GM12878 (cell line): ENCODE measurements around the gene CNOT3. TPM values are rescaled to one million over a fixed set of nuclear protein-coding genes. Genes with fewer than 3 reads are reported as not detected.
"Not testable (repeated sequence)": the region's sequence is repeated elsewhere in the genome, so short reads cannot be mapped to it uniquely, and the experiment has no call there.

Experiments used
- ATAC-seq: fragments of 200-7000 bp; cut with Tn5 transposase; 3 replicates; pipeline ENCODE4 v1.9.1; 2020; ENCODE audit warnings: mild to moderate bottlenecking, moderate library complexity
- BruUV-seq: library from RNA; stranded (reverse); fragments of 400-500 nt; replicated peaks from 2 replicates; lab custom pipeline; 2021; lab: Mats Ljungman, UMichigan
- CTCF ChIA-PET: fragments of 300-600 bp; sonication (Branson Sonifier 250); formaldehyde crosslinking; extraction: SDS; loops from one replicate; lab custom pipeline; 2021; ENCODE audit warnings: inconsistent platforms; lab: Yijun Ruan, JAX
- POLR2A ChIA-PET: fragments of 350-600 bp; formaldehyde crosslinking; extraction: SDS; loops from one replicate; lab custom pipeline; 2021; ENCODE audit warnings: inconsistent platforms; lab: Charles Lee
- RAD21 ChIA-PET: fragments of 300-600 bp; sonication (Branson Sonifier 250); formaldehyde crosslinking; loops from one replicate; lab custom pipeline; 2023; ENCODE audit warnings: antibody characterized with exemption; ENCODE audit not compliant: unreplicated experiment; lab: Charles Lee
- SMC1A ChIA-PET: fragments of 300-600 bp; sonication (Branson Sonifier 250); formaldehyde crosslinking; loops from one replicate; lab custom pipeline; 2023; ENCODE audit not compliant: unreplicated experiment, uncharacterized antibody; lab: Charles Lee
- DNase-seq: peaks from one replicate; pipeline ENCODE4 v3.0.0-alpha.2; 2011; ENCODE audit warnings: low read depth, low spot score
- FAIRE-seq: peaks from 3 replicates; lab custom pipeline; 2011; peaks lifted over from hg19 to GRCh38; lab: Jason Lieb, UNC
- H2AFZ ChIP-seq: 2 replicates; pipeline ENCODE4 v1.6.0; 2011; ENCODE audit warnings: low read depth, low read length, control low read depth; ENCODE audit not compliant: control insufficient read depth
- H3K27ac ChIP-seq: 2 replicates; pipeline ENCODE4 v1.5.1; 2011; ENCODE audit warnings: control low read depth; ENCODE audit not compliant: control insufficient read depth, insufficient read depth
- H3K27me3 ChIP-seq, 2 experiments: replicated peaks in 1 of 2; 2 replicates each; pipeline versions ENCODE4 v1.6.0 to v1.6.1; 2011; ENCODE audit warnings: low read length in 1 of 2; ENCODE audit not compliant: control insufficient read depth in 2 of 2, insufficient read depth in 2 of 2
- H3K36me3 ChIP-seq, 2 experiments: 2 replicates each; pipeline ENCODE4 v1.5.1; 2011; ENCODE audit warnings: low read length in 1 of 2; ENCODE audit not compliant: control insufficient read depth in 2 of 2, insufficient read depth in 2 of 2
- H3K4me1 ChIP-seq: 2 replicates; pipeline ENCODE4 v1.6.1; 2011; ENCODE audit warnings: mild to moderate bottlenecking, low read length, moderate library complexity, mixed read lengths; ENCODE audit not compliant: control insufficient read depth, insufficient read depth
- H3K4me2 ChIP-seq: 2 replicates; pipeline ENCODE4 v1.6.0; 2011; ENCODE audit warnings: control low read depth; ENCODE audit not compliant: control insufficient read depth, insufficient read depth
- H3K4me3 ChIP-seq: fragments of 200-600 bp; sonication (generic); 2 replicates; pipeline ENCODE4 v1.5.1; 2016
- H3K79me2 ChIP-seq: 2 replicates; pipeline ENCODE4 v1.6.0; 2011; ENCODE audit warnings: low read length; ENCODE audit not compliant: control insufficient read depth, insufficient read depth
- H3K9ac ChIP-seq: 2 replicates; pipeline ENCODE4 v1.8.0; 2011; ENCODE audit warnings: low read length, control low read depth, mixed read lengths; ENCODE audit not compliant: control insufficient read depth, insufficient read depth
- H3K9me3 ChIP-seq: replicated peaks from 3 replicates; pipeline ENCODE4 v1.5.1; 2011; ENCODE audit warnings: mild to moderate bottlenecking, low read length; ENCODE audit not compliant: control insufficient read depth, insufficient read depth
- H4K20me1 ChIP-seq: 2 replicates; pipeline ENCODE4 v1.6.0; 2011; ENCODE audit not compliant: control insufficient read depth, insufficient read depth
- BHLHE40 ChIP-seq, 2 experiments: fragments of 450-650 bp in 1 of 2; IDR thresholded peaks; 2 replicates each; pipeline ENCODE4 v1.6.1; 2011 to 2017; ENCODE audit warnings: low read depth in 2 of 2, borderline replicate concordance in 1 of 2, improper control_type of control experiment in 1 of 2, low read length in 1 of 2, mild to moderate bottlenecking in 1 of 2
- CEBPB ChIP-seq, 2 experiments: fragments of 150-350 bp in 1 of 2; IDR thresholded peaks; 2 replicates each; pipeline ENCODE4 v1.6.1; 2012 to 2014; ENCODE audit warnings: low read depth in 2 of 2, low read length in 2 of 2, borderline replicate concordance in 1 of 2, inconsistent platforms in 1 of 2
- CTCF ChIP-seq, 3 experiments: IDR thresholded peaks in 2 of 3; conservative IDR thresholded peaks in 1 of 3; 2 replicates each; pipeline ENCODE4 v1.5.1; 2011; ENCODE audit warnings: low read depth in 3 of 3, low read length in 3 of 3, mild to moderate bottlenecking in 3 of 3, control low read depth in 2 of 3, moderate library complexity in 2 of 3, inconsistent platforms in 1 of 3, mixed read lengths in 1 of 3; ENCODE audit not compliant: control insufficient read depth in 2 of 3, insufficient read depth in 1 of 3; ENCODE audit errors: extremely low read depth in 1 of 3
- E2F4 ChIP-seq: IDR thresholded peaks from 2 replicates; pipeline ENCODE4 v1.6.1; 2012; ENCODE audit warnings: low read depth, low read length, improper control_type of control experiment
- IKZF1 ChIP-seq: fragments of 450-650 bp; conservative IDR thresholded peaks from 2 replicates; pipeline ENCODE4 v1.6.1; 2017; ENCODE audit warnings: antibody characterized with exemption, mild to moderate bottlenecking
- NBN ChIP-seq: fragments of 450-650 bp; IDR thresholded peaks from 2 replicates; pipeline ENCODE4 v1.6.1; 2016
- NR2F1 ChIP-seq: fragments of 450-650 bp; conservative IDR thresholded peaks from 2 replicates; pipeline ENCODE4 v1.6.1; 2017; ENCODE audit warnings: mild to moderate bottlenecking
- RAD21 ChIP-seq: IDR thresholded peaks from 2 replicates; pipeline ENCODE4 v1.6.1; 2011; ENCODE audit warnings: mild to moderate bottlenecking, low read depth, low read length, moderate library complexity; ENCODE audit not compliant: insufficient read depth
- WGBS: methylation state at CpG from one replicate; pipeline ENCODE4 v1.1.6; 2016; ENCODE audit warnings: low lambda C conversion rate; ENCODE audit not compliant: insufficient replicate concordance, insufficient coverage; ENCODE audit errors: missing lambda C conversion rate; 5-methylcytosine and 5-hydroxymethylcytosine counted together
- in situ Hi-C: fragments of 300-500 bp; cut with MboI; formaldehyde crosslinking; loops from 9 replicates; pipeline ENCODE4 v1.14.3; 2018; ENCODE audit warnings: mixed read lengths
- intact Hi-C: fragments of 100-400 bp; cut with micrococcal nuclease; formaldehyde crosslinking; loops from one replicate; pipeline ENCODE4 v1.14.2; 2022; ENCODE audit not compliant: unreplicated experiment
- polyA plus RNA-seq, 11 experiments: library from polyadenylated mRNA; depleted of rRNA in 4 of 11; unstranded in 6 of 11; stranded (reverse) in 5 of 11; fragments of >200 nt; fragmentation: Nextera tagmentation in 4 of 11; fragmentation: Illumina TruSeq in 1 of 11; extraction: Ambion mirVana in 4 of 11; extraction: Trizol in 1 of 11; gene quantifications; 1 replicate in 1 of 11; 2 replicates in 10 of 11; pipeline versions ENCODE4 v1.2.1 to v1.2.3, GENCODE V29; 2011 to 2016; ENCODE audit warnings: inconsistent platforms in 2 of 11, missing spikeins in 2 of 11, low read depth in 1 of 11
- total RNA-seq, 4 experiments: library from RNA; depleted of rRNA in 3 of 4; stranded (reverse); fragments of >200 nt in 3 of 4; fragmentation: Illumina TruSeq in 1 of 4; extraction: Trizol in 1 of 4; gene quantifications; 2 replicates each; pipeline versions ENCODE4 v1.2.1 to v1.2.3, GENCODE V29; 2013 to 2021

The CNOT3 gene
- total and polyA plus RNA-seq, 10 of the 15 experiments (the other 5 are each of a cell fraction or from before 2014, with no cell fraction given), result 0.14 to 45.1 (median 14.0) TPM

GRCh38 chr19:54095859-54096616, 41.5 kb upstream of the CNOT3 start:
- TF ChIP-seq BHLHE40 (IDR thresholded peaks at IDR 0.05; ENCODE audit: borderline replicate concordance in 1 of 2, low read depth in 2 of 2, low read length in 1 of 2), result 0 out of 4 replicates have a peak, but pooled peaks of 1 of the 2 experiments have one; percentile 5
- WGBS, result 27% methylated on average over 46 of the region's 46 CpGs
- CTCF ChIA-PET, H4K20me1 ChIP-seq, H3K9ac ChIP-seq, RAD21 ChIA-PET, H3K9me3 ChIP-seq, FAIRE-seq, H3K36me3 ChIP-seq, intact Hi-C loops, H3K27ac ChIP-seq, SMC1A ChIA-PET, in situ Hi-C loops, POLR2A ChIA-PET, H3K79me2 ChIP-seq, H3K4me3 ChIP-seq, H3K4me1 ChIP-seq, H3K27me3 ChIP-seq, BruUV-seq, DNase-seq: not testable (repeated sequence)
- Histone ChIP-seq H2AFZ (peak overlapping the region; percentile 65), H3K4me2 (peak overlapping the region; percentile 54)
- peak; percentile 74 for ATAC-seq

DNA sequence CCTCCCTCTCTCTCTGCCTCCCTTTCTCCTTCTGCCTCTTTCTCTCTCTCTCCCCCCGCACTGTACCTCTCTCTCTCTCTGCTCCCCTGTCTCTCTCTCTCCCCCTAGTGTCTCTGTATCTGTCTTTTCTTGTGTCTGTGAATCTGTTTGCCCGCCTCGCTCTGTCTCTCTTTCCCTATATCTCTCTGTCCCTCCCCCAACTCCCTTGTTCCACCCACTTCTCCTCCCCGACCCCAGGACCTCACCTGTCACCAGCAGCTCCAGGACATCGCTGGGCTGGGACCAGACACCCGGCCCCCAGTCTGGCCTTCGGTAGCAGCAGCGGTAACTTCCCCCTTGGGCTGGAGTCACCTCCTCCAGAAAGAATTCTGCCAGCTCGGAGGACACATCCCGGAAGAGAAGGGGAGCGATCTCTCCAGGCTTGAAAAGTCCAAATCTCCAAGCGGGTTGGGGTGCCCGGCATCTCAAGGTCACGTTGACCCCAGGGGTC, 40.9 kb upstream of the CNOT3 start:
- H4K20me1 ChIP-seq, result no peaks in the 10 kb centered on the region
- RAD21 ChIA-PET, result no interaction called here
- 0 out of 2 replicates have a peak overlapping the region, but pooled peaks have one; percentile 34 for H3K9ac ChIP-seq
- H3K27me3 ChIP-seq, result no peaks in the 10 kb centered on the region; a peak in 2 of 4 replicates
- intact Hi-C loops (no loop called here), in situ Hi-C loops (no loop called here)
- peak overlapping the region; percentile 65 for H2AFZ ChIP-seq
- whole genome bisulfite sequencing, result 7% methylated on average over 12 of the region's 14 CpGs
- no peaks in the 10 kb centered on the region for H3K79me2 ChIP-seq
- H3K9me3 ChIP-seq, result peaks cover 2% of the 10 kb centered on the region; the same call in 2 of the 3 replicates
- ATAC-seq (peak; percentile 38; the same call in 1 of the 3 replicates), FAIRE-seq (no peak), DNase-seq (no peak)
- peak; percentile 4 to 28 (median 22); a peak in 1 of 6 replicates for TF ChIP-seq CTCF (IDR thresholded peaks at IDR 0.05 in 2 of 3, conservative IDR thresholded peaks at IDR 0.05 in 1 of 3; ENCODE audit: control insufficient read depth in 2 of 3, extremely low read depth in 1 of 3, insufficient read depth in 1 of 3, low read depth in 3 of 3, low read length in 3 of 3)
- TF ChIP-seq RAD21, result peak; percentile 31
- 0 out of 2 replicates have a peak, but pooled peaks have one; percentile 25 for TF ChIP-seq NBN
- 0 out of 2 replicates have a peak, but pooled peaks have one; percentile 18 for TF ChIP-seq IKZF1
- TF ChIP-seq E2F4, result no peak
- TF ChIP-seq NR2F1, result 0 out of 2 replicates have a peak, but pooled peaks have one; percentile 37
- no peak for TF ChIP-seq CEBPB (IDR thresholded peaks at IDR 0.05; ENCODE audit: borderline replicate concordance in 1 of 2, low read depth in 2 of 2, low read length in 2 of 2)
- SMC1A ChIA-PET, result no interaction called here
- no TSS peak for BruUV-seq
- H3K27ac ChIP-seq, result no peak overlapping the region
- H3K4me1 ChIP-seq, result no peaks in the 10 kb centered on the region
- CTCF ChIA-PET, result no interaction called here
- POLR2A ChIA-PET, result interaction anchor here (0.6 kb wide), 2 partner anchors 24 to 1551 kb away, joined by 3 to 7 read pairs; no protein-coding TSS in a partner anchor
- no peaks in the 10 kb centered on the region for H3K36me3 ChIP-seq
- H3K4me3 ChIP-seq, result no peak overlapping the region
- peak overlapping the region; percentile 74 for H3K4me2 ChIP-seq
